ENCODE results near the gene SLC29A1. TPM values are rescaled to one million over a fixed set of nuclear protein-coding genes. Genes with fewer than 3 reads are reported as not detected.

The SLC29A1 gene
- total RNA-seq, 1 experiment from 2014 or later: 108 TPM

DNA sequence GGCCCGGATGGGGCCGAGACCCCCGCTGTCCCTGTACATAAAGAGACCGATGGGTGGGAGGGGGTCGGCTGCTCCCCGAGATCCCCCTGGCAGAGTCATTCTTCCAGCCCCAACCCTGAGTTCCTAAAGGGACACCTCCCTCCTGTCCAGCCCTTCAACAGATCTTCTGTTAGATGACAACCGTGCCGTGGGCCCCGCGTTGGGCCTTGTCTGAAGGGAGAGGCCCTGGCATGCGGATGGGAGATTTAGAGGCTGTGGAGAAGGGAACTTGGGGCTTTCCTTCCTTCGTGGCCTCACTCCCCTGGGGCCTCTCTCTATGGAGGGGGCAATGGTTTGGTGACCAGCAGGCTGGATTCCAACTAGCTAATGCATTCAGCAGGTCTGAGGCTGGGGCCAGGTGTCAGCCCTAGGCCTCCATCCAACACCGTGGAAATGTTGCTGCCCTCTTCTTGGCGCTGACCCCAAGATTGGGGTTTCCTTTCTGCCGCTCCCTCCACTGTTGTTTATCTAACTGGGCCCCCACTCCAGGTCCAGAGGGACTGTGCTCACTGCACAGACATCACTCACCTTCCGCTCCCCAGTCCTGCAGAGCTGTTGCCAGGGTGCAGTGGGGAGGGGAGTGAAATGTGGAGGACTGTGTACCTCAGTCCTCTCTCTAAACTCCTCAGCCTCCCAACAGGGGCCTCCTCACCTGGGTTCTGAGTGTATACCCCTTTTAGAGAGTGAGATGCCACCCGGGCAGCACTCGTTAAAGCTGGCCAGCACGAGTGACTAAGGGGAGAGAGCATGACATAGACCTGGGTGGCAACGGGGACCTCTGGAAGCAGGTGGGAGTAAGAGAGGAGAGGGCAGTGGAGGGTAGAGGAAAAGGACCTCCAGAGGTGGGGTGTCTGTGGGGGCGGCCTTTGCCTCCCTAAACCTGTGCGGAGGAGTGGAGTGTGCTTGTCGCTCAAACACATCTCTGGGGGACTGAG lies 53.6 kb downstream of the SLC29A1 start:
- peaks cover 6% of the 10 kb centered on the region for H3K4me1 ChIP-seq (ENCODE audit: insufficient read depth, low read length, poor library complexity, severe bottlenecking)
- H3K4me3 ChIP-seq (ENCODE audit: low read depth, low read length, poor library complexity, severe bottlenecking): no peak overlapping the region
- BruUV-seq (replicated peaks): no TSS peak
- no peaks in the 10 kb centered on the region for H3K27me3 ChIP-seq (replicated peaks; ENCODE audit: insufficient read depth, low read depth, low read length, poor library complexity)
- H3K27ac ChIP-seq (ENCODE audit: low read depth, low read length, poor library complexity, severe bottlenecking): no peak overlapping the region
- no peaks in the 10 kb centered on the region for H3K36me3 ChIP-seq (ENCODE audit: insufficient read depth, low read length, poor library complexity, severe bottlenecking)
- TF ChIP-seq, protein P1, sequence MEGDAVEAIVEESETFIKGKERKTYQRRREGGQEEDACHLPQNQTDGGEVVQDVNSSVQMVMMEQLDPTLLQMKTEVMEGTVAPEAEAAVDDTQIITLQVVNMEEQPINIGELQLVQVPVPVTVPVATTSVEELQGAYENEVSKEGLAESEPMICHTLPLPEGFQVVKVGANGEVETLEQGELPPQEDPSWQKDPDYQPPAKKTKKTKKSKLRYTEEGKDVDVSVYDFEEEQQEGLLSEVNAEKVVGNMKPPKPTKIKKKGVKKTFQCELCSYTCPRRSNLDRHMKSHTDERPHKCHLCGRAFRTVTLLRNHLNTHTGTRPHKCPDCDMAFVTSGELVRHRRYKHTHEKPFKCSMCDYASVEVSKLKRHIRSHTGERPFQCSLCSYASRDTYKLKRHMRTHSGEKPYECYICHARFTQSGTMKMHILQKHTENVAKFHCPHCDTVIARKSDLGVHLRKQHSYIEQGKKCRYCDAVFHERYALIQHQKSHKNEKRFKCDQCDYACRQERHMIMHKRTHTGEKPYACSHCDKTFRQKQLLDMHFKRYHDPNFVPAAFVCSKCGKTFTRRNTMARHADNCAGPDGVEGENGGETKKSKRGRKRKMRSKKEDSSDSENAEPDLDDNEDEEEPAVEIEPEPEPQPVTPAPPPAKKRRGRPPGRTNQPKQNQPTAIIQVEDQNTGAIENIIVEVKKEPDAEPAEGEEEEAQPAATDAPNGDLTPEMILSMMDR (conservative IDR thresholded peaks at IDR 0.05; ENCODE audit: low read depth, low read length): no peak
- no peak for TF ChIP-seq EZH2 (IDR thresholded peaks at IDR 0.05; ENCODE audit: borderline replicate concordance, low read depth, low read length, poor library complexity, severe bottlenecking)
- ChIA-PET CTCF (no interaction called here), POLR2A (ENCODE audit: low non-redundant PET) (no interaction called here)
- DNase-seq (ENCODE audit: low spot score): no peak
- no peaks in the 10 kb centered on the region for H3K9me3 ChIP-seq (ENCODE audit: low read depth, low read length, poor library complexity, severe bottlenecking)
- intact Hi-C loops (cut with micrococcal nuclease; ENCODE audit: unreplicated experiment): no loop called here

DNA sequence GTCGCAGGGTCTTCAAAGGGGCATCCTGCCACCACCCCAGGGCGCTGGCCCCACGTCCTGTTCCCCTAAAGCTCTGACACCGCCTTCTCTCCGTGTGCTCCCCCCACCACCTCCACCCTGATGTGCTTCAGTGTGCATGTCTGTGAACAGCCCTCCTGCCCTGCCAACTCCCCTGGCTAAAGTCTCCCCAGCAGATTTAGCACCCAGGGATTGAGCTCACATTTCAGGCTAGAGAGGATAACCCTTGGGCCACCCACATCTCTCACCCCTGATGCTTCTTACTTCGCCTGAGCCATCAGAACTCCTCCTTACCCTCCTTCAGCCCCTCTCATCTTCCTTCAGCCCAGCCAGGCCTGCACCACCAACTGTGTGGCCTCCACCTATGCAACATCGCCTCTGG lies 54.4 kb downstream of the SLC29A1 start:
- CTCF ChIA-PET: no interaction called here
- POLR2A ChIA-PET (ENCODE audit: low non-redundant PET): no interaction called here
- no peak overlapping the region for H3K27ac ChIP-seq (ENCODE audit: low read depth, low read length, poor library complexity, severe bottlenecking)
- DNase-seq (ENCODE audit: low spot score): no peak
- intact Hi-C loops (cut with micrococcal nuclease; ENCODE audit: unreplicated experiment): no loop called here
- no peak overlapping the region for H3K4me3 ChIP-seq (ENCODE audit: low read depth, low read length, poor library complexity, severe bottlenecking)
- TF ChIP-seq, protein P1 (conservative IDR thresholded peaks at IDR 0.05; ENCODE audit: low read depth, low read length): no peak
- TF ChIP-seq EZH2 (IDR thresholded peaks at IDR 0.05; ENCODE audit: borderline replicate concordance, low read depth, low read length, poor library complexity, severe bottlenecking): no peak
- no TSS peak for BruUV-seq (replicated peaks)
- peaks cover 6% of the 10 kb centered on the region for H3K4me1 ChIP-seq (ENCODE audit: insufficient read depth, low read length, poor library complexity, severe bottlenecking)
- H3K9me3 ChIP-seq (ENCODE audit: low read depth, low read length, poor library complexity, severe bottlenecking): no peaks in the 10 kb centered on the region
- no peaks in the 10 kb centered on the region for H3K36me3 ChIP-seq (ENCODE audit: insufficient read depth, low read length, poor library complexity, severe bottlenecking)
- H3K27me3 ChIP-seq (replicated peaks; ENCODE audit: insufficient read depth, low read depth, low read length, poor library complexity): no peaks in the 10 kb centered on the region

DNA sequence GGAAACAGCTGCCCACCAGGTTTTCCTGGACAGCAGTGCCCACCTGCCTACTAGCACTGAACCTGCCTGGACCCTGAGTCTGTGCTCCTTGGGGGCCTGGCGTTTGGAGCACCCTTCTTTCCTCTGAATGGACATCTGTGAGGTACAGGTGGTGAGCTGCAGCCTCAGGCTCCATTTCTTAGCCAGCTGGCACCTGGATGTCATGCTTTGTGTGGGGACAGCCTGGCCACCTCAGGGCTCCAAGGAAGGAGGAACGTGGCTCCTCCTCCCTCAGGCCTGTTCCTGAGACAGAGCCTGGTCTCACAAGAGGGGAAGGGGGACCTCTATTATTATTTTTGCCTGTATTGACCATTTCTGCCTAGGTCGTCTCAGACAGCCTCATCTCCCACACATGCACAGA lies 54.9 kb downstream of the SLC29A1 start:
- POLR2A ChIA-PET (ENCODE audit: low non-redundant PET): no interaction called here
- Histone ChIP-seq H3K27ac (ENCODE audit: low read depth, low read length, poor library complexity, severe bottlenecking) (no peak overlapping the region), H3K4me3 (ENCODE audit: low read depth, low read length, poor library complexity, severe bottlenecking) (no peak overlapping the region), H3K4me1 (ENCODE audit: insufficient read depth, low read length, poor library complexity, severe bottlenecking) (peaks cover 6% of the 10 kb centered on the region), H3K36me3 (ENCODE audit: insufficient read depth, low read length, poor library complexity, severe bottlenecking) (no peaks in the 10 kb centered on the region), H3K27me3 (replicated peaks; ENCODE audit: insufficient read depth, low read depth, low read length, poor library complexity) (no peaks in the 10 kb centered on the region), H3K9me3 (ENCODE audit: low read depth, low read length, poor library complexity, severe bottlenecking) (no peaks in the 10 kb centered on the region)
- intact Hi-C loops (cut with micrococcal nuclease; ENCODE audit: unreplicated experiment): no loop called here
- CTCF ChIA-PET: interaction anchor here (0.7 kb wide), 1 partner anchor 65 kb away, joined by 3 read pairs; no protein-coding TSS in a partner anchor
- TF ChIP-seq, protein P1 (conservative IDR thresholded peaks at IDR 0.05; ENCODE audit: low read depth, low read length): no peak
- TF ChIP-seq EZH2 (IDR thresholded peaks at IDR 0.05; ENCODE audit: borderline replicate concordance, low read depth, low read length, poor library complexity, severe bottlenecking): no peak
- no peak for DNase-seq (ENCODE audit: low spot score)
- no TSS peak for BruUV-seq (replicated peaks)

Measured in A673 (cell line).